ENCODE results near the gene OVCA2. TPM values are rescaled to one million over a fixed set of nuclear protein-coding genes. Genes with fewer than 3 reads are reported as not detected.

The OVCA2 gene
- total and polyA plus RNA-seq, 2 donors (not counting 3 experiments of a cell fraction or from before 2014, with no cell fraction given) = 41.3 to 84.2 TPM

- no peak overlapping the region for H3K9ac ChIP-seq (replicated peaks; ENCODE audit: extremely low read depth, insufficient read depth, low read length)
- FAIRE-seq (no peak), DNase-seq (ENCODE audit: low read depth, low spot score) (no peak)
- H3K27me3 ChIP-seq (ENCODE audit: control insufficient read depth in 2 of 2, insufficient read depth in 2 of 2, low read length in 2 of 2) = no peaks in the 10 kb centered on the region
- intact Hi-C loops (cut with micrococcal nuclease) (no loop called here), dilution Hi-C loops (cut with MboI; ENCODE audit: extremely low pct_ligation_motif_present, low sequenced_read_pairs) (no loop called here)
- no TSS peak for BruUV-seq (replicated peaks)
- no peak overlapping the region for H3K4me3 ChIP-seq (replicated peaks in 1 of 3; ENCODE audit: insufficient read depth in 1 of 3, low read depth in 1 of 3, low read length in 3 of 3)
- ChIA-PET CTCF (interaction anchor here (1.8 kb wide), 1 partner anchor 22 kb away, joined by 6 read pairs; the partner anchor contains the start of gene RTN4RL1), POLR2A (no interaction called here)
- H3K4me1 ChIP-seq (ENCODE audit: control insufficient read depth, extremely low read depth, insufficient read depth, low read length) = peaks cover 4% of the 10 kb centered on the region
- H3K27ac ChIP-seq (ENCODE audit: insufficient read depth, low read depth, low read length) = no peak overlapping the region
- H3K9me1 ChIP-seq (replicated peaks; ENCODE audit: control insufficient read depth, extremely low read depth, insufficient read depth, low read length) = no peaks in the 10 kb centered on the region
- H2AFZ ChIP-seq (ENCODE audit: low read depth, low read length) = no peak overlapping the region
- H3K4me2 ChIP-seq (ENCODE audit: insufficient read depth, low read length) = no peak overlapping the region
- TF ChIP-seq POLR2A (IDR thresholded peaks at IDR 0.05; ENCODE audit: low read depth, low read length) (no peak), EZH2 (IDR thresholded peaks at IDR 0.05; ENCODE audit: borderline replicate concordance, low read depth, low read length, severe bottlenecking) (no peak), MAX (IDR thresholded peaks at IDR 0.05; ENCODE audit: insufficient read depth, insufficient read length) (no peak), JUN (IDR thresholded peaks at IDR 0.05; ENCODE audit: borderline replicate concordance, insufficient read depth, insufficient read length, low read depth) (no peak), GATA2 (IDR thresholded peaks at IDR 0.05; ENCODE audit: insufficient read depth, insufficient read length, low read depth, low read length) (no peak), POLR2AphosphoS5 (IDR thresholded peaks at IDR 0.05; ENCODE audit: insufficient read depth, low read depth, low read length) (no peak), MYC (IDR thresholded peaks at IDR 0.05; ENCODE audit: low read depth, low read length) (no peak), FOS (IDR thresholded peaks at IDR 0.05; ENCODE audit: borderline replicate concordance, insufficient read depth, low read length) (no peak)
- TF ChIP-seq, protein P1, sequence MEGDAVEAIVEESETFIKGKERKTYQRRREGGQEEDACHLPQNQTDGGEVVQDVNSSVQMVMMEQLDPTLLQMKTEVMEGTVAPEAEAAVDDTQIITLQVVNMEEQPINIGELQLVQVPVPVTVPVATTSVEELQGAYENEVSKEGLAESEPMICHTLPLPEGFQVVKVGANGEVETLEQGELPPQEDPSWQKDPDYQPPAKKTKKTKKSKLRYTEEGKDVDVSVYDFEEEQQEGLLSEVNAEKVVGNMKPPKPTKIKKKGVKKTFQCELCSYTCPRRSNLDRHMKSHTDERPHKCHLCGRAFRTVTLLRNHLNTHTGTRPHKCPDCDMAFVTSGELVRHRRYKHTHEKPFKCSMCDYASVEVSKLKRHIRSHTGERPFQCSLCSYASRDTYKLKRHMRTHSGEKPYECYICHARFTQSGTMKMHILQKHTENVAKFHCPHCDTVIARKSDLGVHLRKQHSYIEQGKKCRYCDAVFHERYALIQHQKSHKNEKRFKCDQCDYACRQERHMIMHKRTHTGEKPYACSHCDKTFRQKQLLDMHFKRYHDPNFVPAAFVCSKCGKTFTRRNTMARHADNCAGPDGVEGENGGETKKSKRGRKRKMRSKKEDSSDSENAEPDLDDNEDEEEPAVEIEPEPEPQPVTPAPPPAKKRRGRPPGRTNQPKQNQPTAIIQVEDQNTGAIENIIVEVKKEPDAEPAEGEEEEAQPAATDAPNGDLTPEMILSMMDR (IDR thresholded peaks at IDR 0.05; ENCODE audit: extremely low read depth in 1 of 2, insufficient read depth in 1 of 2, low read depth in 1 of 2, low read length in 2 of 2) = no peak
- H3K9me3 ChIP-seq (replicated peaks; ENCODE audit: control insufficient read depth, insufficient read depth, low read length) = no peaks in the 10 kb centered on the region
- H3K79me2 ChIP-seq (ENCODE audit: control insufficient read depth, insufficient read depth, low read length) = no peaks in the 10 kb centered on the region
- no peaks in the 10 kb centered on the region for H4K20me1 ChIP-seq (replicated peaks; ENCODE audit: control insufficient read depth, extremely low read depth, insufficient read depth, low read length)
- no peaks in the 10 kb centered on the region for H3K36me3 ChIP-seq (ENCODE audit: control insufficient read depth in 2 of 2, extremely low read depth in 1 of 2, insufficient read depth in 2 of 2, low read length in 2 of 2)
Observed at GRCh38 chr17:2003525-2003924, 38.3 kb upstream of the OVCA2 start.

All from endothelial cell of umbilical vein (primary cell).